ENCODE measurements around the gene B3GNT8. TPM values are rescaled to one million over a fixed set of nuclear protein-coding genes. Genes with fewer than 3 reads are reported as not detected.

Gene B3GNT8
- polyA plus RNA-seq, 1 donor from 2014 or later: not detected

DNA sequence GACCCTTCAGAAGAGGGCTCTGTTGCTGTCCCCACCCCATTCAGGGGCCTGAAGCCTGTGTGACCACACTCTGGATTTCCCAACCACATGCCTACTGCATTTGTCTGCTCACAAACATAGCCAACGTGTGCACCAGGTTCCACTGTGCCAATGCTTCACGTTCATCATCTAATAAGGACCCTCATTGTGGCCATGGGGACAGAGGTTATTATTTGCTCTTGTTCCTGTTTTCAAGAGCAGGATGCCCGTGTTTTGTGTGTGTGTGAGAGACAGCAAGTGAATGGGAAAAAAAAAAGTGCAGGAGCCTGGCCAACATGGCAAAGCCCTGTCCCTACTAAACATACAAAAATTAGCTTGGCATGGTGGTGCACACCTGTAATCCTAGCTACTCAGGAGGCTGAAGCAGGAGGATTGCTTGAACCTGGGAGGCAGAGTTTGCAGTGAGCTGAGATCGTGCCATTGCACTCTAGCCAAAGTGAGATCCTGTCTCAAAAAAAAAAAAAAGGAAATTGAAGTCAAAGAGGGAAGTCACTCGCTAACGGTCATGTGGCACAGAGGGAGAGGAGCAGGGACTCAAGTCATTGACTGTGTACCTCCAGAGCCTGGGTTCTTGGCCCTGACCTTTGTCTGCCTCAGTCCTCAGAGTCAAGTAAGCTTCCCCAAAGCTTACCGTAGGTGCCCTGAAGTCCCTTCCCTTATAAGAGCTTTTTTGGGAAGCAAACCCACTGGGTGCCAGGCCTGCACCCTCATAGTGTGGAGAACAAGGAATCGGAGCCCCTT, 6.9 kb downstream of the B3GNT8 start:
- TF ChIP-seq EZH2 (IDR thresholded peaks at IDR 0.05; ENCODE audit: borderline replicate concordance, insufficient read depth, low read length, poor library complexity, severe bottlenecking) (no peak), SMC3 (conservative IDR thresholded peaks at IDR 0.05; ENCODE audit: poor library complexity) (no peak), MXI1 (conservative IDR thresholded peaks at IDR 0.05; ENCODE audit: poor library complexity, severe bottlenecking) (no peak), TAF1 (IDR thresholded peaks at IDR 0.05; ENCODE audit: low read depth) (no peak), RAD21 (conservative IDR thresholded peaks at IDR 0.05) (no peak), POLR2AphosphoS5 (IDR thresholded peaks at IDR 0.05) (no peak), EP300 (conservative IDR thresholded peaks at IDR 0.05; ENCODE audit: poor library complexity, severe bottlenecking) (no peak)
- TF ChIP-seq, protein P1, sequence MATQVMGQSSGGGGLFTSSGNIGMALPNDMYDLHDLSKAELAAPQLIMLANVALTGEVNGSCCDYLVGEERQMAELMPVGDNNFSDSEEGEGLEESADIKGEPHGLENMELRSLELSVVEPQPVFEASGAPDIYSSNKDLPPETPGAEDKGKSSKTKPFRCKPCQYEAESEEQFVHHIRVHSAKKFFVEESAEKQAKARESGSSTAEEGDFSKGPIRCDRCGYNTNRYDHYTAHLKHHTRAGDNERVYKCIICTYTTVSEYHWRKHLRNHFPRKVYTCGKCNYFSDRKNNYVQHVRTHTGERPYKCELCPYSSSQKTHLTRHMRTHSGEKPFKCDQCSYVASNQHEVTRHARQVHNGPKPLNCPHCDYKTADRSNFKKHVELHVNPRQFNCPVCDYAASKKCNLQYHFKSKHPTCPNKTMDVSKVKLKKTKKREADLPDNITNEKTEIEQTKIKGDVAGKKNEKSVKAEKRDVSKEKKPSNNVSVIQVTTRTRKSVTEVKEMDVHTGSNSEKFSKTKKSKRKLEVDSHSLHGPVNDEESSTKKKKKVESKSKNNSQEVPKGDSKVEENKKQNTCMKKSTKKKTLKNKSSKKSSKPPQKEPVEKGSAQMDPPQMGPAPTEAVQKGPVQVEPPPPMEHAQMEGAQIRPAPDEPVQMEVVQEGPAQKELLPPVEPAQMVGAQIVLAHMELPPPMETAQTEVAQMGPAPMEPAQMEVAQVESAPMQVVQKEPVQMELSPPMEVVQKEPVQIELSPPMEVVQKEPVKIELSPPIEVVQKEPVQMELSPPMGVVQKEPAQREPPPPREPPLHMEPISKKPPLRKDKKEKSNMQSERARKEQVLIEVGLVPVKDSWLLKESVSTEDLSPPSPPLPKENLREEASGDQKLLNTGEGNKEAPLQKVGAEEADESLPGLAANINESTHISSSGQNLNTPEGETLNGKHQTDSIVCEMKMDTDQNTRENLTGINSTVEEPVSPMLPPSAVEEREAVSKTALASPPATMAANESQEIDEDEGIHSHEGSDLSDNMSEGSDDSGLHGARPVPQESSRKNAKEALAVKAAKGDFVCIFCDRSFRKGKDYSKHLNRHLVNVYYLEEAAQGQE (IDR thresholded peaks at IDR 0.05; ENCODE audit: borderline replicate concordance): no peak
- TF ChIP-seq, protein P2, sequence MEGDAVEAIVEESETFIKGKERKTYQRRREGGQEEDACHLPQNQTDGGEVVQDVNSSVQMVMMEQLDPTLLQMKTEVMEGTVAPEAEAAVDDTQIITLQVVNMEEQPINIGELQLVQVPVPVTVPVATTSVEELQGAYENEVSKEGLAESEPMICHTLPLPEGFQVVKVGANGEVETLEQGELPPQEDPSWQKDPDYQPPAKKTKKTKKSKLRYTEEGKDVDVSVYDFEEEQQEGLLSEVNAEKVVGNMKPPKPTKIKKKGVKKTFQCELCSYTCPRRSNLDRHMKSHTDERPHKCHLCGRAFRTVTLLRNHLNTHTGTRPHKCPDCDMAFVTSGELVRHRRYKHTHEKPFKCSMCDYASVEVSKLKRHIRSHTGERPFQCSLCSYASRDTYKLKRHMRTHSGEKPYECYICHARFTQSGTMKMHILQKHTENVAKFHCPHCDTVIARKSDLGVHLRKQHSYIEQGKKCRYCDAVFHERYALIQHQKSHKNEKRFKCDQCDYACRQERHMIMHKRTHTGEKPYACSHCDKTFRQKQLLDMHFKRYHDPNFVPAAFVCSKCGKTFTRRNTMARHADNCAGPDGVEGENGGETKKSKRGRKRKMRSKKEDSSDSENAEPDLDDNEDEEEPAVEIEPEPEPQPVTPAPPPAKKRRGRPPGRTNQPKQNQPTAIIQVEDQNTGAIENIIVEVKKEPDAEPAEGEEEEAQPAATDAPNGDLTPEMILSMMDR (IDR thresholded peaks at IDR 0.05; ENCODE audit: poor library complexity, severe bottlenecking): no peak
- no peak overlapping the region for H3K4me3 ChIP-seq (ENCODE audit: low read length)
- H3F3A ChIP-seq (ENCODE audit: insufficient read depth, low read length, poor library complexity, severe bottlenecking): no peaks in the 10 kb centered on the region
- no peaks in the 10 kb centered on the region for H4K20me1 ChIP-seq (ENCODE audit: insufficient read depth)
- H3K4me2 ChIP-seq (ENCODE audit: low read length): no peak overlapping the region
- H2AFZ ChIP-seq (ENCODE audit: low read depth, low read length): no peak overlapping the region
- H3K79me2 ChIP-seq (replicated peaks; ENCODE audit: insufficient read depth, low read length): no peaks in the 10 kb centered on the region
- H3K9me2 ChIP-seq (ENCODE audit: insufficient read depth, low read length): no peaks in the 10 kb centered on the region
- peaks cover 3% of the 10 kb centered on the region for H3K36me3 ChIP-seq (ENCODE audit: insufficient read depth, low read length)
- no peaks in the 10 kb centered on the region for H3K27me3 ChIP-seq (ENCODE audit: insufficient read depth, low read depth, low read length)
- no peak overlapping the region for H3K27ac ChIP-seq (ENCODE audit: low read length)
- no peaks in the 10 kb centered on the region for H3K9me3 ChIP-seq (ENCODE audit: low read length)
- no peak overlapping the region for H3K9ac ChIP-seq (ENCODE audit: low read length)

DNA sequence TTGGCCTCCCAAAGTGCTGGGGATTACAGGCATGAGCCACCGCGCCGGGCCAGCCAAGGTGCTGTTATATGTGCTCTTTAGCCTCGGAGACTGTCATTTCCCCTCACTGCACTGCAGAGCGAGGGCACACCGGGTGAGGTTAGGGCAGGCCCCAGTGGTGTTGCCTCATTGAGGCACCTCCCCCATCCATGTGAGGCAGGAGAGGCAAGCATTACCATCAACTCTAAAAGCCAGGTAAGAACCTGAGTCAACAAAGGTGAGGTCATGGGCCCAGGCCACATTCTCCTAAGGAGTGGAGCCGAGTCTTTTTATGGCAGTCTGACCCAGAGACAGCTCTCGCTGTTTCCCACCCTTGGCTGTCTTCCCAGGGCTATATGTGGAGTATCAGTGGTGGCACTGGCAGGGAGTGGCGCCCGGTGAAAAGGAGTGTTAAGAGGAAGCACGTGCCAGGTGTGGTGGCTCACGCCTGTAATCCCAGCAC, 10.9 kb downstream of the B3GNT8 start:
- Histone ChIP-seq H4K20me1 (ENCODE audit: insufficient read depth) (no peaks in the 10 kb centered on the region), H3K4me3 (ENCODE audit: low read length) (no peak overlapping the region), H3K27ac (ENCODE audit: low read length) (no peak overlapping the region), H3K36me3 (ENCODE audit: insufficient read depth, low read length) (peaks cover 3% of the 10 kb centered on the region), H2AFZ (ENCODE audit: low read depth, low read length) (no peak overlapping the region), H3K9me2 (ENCODE audit: insufficient read depth, low read length) (no peaks in the 10 kb centered on the region), H3K9me3 (ENCODE audit: low read length) (no peaks in the 10 kb centered on the region), H3K79me2 (replicated peaks; ENCODE audit: insufficient read depth, low read length) (no peaks in the 10 kb centered on the region), H3K9ac (ENCODE audit: low read length) (no peak overlapping the region), H3K27me3 (ENCODE audit: insufficient read depth, low read depth, low read length) (no peaks in the 10 kb centered on the region), H3F3A (ENCODE audit: insufficient read depth, low read length, poor library complexity, severe bottlenecking) (no peaks in the 10 kb centered on the region), H3K4me2 (ENCODE audit: low read length) (no peak overlapping the region)
- TF ChIP-seq TAF1 (IDR thresholded peaks at IDR 0.05; ENCODE audit: low read depth): no peak
- TF ChIP-seq, protein P2 (IDR thresholded peaks at IDR 0.05; ENCODE audit: poor library complexity, severe bottlenecking): no peak
- no peak for TF ChIP-seq EP300 (conservative IDR thresholded peaks at IDR 0.05; ENCODE audit: poor library complexity, severe bottlenecking)
- no peak for TF ChIP-seq RAD21 (conservative IDR thresholded peaks at IDR 0.05)
- TF ChIP-seq, protein P1 (IDR thresholded peaks at IDR 0.05; ENCODE audit: borderline replicate concordance): no peak
- TF ChIP-seq EZH2 (IDR thresholded peaks at IDR 0.05; ENCODE audit: borderline replicate concordance, insufficient read depth, low read length, poor library complexity, severe bottlenecking): no peak
- TF ChIP-seq POLR2AphosphoS5 (IDR thresholded peaks at IDR 0.05): no peak
- TF ChIP-seq SMC3 (conservative IDR thresholded peaks at IDR 0.05; ENCODE audit: poor library complexity): no peak
- no peak for TF ChIP-seq MXI1 (conservative IDR thresholded peaks at IDR 0.05; ENCODE audit: poor library complexity, severe bottlenecking)

Data from neural cell (in vitro differentiated cells).